HUDEP-2 (cell line): ENCODE data around the gene CDK16.

Experiments used
- DNase-seq, 76 experiments: peaks; one replicate each; lab custom pipeline; 2025; ENCODE audit not compliant: unreplicated experiment in 76 of 76; lab: John Stamatoyannopoulos, UW

Gene CDK16

GRCh38 chrX:47224266-47224895, 5.9 kb downstream of the CDK16 start:
- DNase-seq = no peak

DNA sequence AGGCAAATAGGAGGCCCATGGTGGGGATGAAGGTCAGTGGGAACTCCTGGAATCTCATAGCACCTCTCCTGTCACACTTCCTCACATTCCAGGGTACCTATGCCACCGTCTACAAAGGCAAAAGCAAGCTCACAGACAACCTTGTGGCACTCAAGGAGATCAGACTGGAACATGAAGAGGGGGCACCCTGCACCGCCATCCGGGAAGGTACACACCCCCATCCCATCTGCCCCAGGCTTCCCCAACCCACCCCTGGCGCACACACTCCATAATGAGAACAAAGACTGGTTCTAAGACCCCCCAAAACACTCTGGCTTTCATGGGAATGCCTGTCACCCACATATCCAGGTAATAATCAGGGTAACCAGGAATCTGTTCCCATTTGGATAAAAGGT, 6.4 kb downstream of the CDK16 start:
- no peak for DNase-seq

DNA sequence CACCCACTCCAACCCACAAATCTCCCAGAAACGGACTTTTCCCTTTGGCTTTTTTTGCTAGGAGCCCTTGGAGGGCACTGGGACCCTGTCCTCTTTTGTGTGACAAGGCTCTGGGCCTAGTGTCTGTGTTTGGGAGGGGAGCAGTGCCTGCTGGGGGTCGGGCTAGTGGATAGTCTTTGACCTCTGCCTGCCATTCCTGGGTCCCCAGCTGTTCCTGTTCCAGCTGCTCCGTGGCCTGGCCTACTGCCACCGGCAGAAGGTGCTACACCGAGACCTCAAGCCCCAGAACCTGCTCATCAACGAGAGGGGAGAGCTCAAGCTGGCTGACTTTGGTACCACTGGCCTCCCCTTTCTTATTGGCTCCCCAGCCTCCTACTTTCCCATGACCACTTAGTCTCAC, 7.6 kb downstream of the CDK16 start:
- DNase-seq = no peak

GRCh38 chrX:47226531-47227333, 8.3 kb downstream of the CDK16 start:
- no peak for DNase-seq

- DNase-seq = no peak
Observed at GRCh38 chrX:47227334-47227583, 8.8 kb downstream of the CDK16 start.

GRCh38 chrX:47228550-47229270, 10.2 kb downstream of the CDK16 start:
- no peak for DNase-seq

GRCh38 chrX:47229427-47229826, 10.9 kb downstream of the CDK16 start:
- no peak for DNase-seq

DNA sequence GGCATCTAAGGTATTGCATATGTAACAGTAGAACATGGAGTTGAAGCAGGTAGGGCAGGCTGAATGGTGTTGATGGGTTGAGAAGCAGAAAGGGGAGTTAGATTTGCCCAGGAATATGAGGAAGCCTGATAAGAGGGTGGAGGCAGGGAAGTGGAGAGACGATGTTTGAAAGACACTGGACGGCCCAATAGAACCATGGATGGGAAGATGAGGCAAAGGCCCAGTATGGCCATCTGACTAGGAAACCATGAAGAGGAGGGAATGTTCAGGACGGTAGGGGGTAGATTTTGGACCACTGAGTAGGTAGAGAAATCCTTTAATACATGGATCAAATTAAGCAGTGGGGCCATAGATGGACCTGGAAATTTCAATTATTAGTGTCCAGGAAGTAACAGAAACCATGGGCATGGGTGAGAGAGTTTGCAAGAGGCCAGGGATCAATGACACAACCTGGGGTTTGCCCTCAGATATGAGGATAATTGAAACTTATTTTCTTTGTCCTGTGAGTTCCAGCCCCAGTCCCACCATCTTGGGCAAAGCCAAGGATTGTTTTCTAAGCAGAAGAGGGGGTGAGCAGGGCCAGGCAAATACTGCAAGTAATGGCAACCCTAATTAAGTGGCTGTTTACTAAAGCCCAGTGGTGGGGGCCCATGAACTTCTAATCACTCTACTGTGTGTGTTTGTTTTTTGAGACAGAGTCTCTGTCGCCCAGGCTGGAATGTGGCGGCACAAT, 11.8 kb downstream of the CDK16 start:
- no peak for DNase-seq

- DNase-seq = no peak
Observed at GRCh38 chrX:47231167-47231566, 12.7 kb downstream of the CDK16 start.

- DNase-seq = no peak
Observed at GRCh38 chrX:47232197-47232802, 13.8 kb downstream of the CDK16 start.

DNA sequence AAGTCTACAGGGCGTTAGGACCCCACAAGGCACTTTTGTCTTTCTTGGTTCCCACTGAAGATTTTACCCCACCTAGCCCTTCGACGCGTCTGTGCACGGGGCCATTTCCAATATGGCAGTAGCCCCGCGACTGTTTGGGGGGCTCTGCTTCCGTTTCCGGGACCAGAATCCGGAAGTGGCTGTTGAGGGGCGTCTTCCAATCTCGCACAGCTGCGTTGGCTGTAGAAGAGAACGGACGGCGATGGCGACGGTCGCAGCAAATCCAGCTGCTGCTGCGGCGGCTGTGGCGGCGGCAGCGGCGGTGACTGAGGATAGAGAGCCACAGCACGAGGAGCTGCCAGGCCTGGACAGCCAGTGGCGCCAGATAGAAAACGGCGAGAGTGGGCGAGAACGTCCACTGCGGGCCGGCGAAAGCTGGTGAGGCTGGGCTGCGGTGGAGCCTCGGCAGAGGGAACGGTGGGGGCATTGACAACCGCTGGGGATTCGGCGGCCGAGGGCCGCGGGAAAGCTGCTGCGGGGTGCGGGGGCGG, 14.4 kb downstream of the CDK16 start, which contains the start of gene USP11:
TSS of gene USP11 (plus strand) at position 207 of the 530 bp plus-strand sequence. CDS start at position 242, 35 bp downstream.
- peak in 55 of 76 experiments; percentile 0 to 43 (median 17) for DNase-seq

DNA sequence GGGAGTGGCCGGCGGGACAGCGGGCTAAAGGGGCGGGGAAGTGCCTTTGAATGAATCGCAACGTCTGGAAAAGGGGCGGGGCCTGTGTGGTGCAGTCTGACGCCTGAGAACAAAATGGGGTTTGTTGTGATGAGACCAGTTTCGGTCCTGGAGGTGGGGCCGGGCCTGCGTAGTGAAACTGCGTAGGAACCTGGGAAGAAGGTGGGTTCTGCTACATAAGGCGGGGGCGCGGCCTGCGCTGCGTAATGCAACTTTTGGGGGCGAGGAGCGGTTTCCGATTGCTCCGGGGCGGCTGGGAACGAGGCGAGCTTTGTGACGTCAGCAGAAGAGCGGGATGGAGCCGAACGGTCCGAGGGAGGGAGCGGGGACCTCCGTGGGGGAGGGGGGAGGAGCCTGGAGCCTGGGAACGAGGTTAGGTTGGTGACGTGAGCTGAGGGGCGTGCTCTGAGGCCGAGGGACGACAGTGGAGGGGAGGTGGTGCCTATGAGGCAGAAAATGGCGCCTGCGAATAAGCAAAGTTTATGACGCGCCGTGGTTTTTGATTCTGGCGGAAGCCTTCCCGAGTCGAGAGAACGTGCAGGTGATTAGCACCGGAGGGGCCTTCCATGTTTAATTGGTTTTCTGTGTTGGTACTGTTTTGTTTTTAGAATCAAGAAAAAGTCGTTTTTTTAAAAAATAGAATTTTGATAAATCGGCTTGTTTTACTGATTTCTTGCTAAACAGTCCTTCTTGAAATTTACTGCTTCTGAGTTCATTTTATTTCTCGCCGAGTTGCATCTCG, 15.0 kb downstream of the CDK16 start:
- peak in 75 of 76 experiments; percentile 9 to 98 (median 90) for DNase-seq

- no peak for DNase-seq
Observed at GRCh38 chrX:47234583-47234982, 16.1 kb downstream of the CDK16 start.

DNA sequence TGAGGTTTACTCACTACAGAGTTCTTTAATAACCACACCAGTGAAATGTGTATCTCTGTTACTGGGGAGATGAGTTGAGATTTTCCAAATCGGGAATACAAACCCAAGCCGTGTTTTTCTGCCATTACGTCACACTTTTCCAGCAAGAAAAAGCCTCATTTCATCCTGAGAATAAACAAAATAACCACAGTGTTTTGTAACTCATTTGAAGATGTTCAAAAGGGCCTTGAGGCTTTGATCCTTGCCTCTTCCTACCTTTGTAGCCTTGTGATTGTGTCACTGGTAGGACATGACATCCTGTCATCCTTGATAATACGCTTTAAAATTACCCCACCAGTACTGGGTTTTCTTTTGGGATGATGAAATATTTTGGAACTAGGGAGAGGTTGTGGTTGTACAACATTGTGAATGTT, 17.2 kb downstream of the CDK16 start:
- DNase-seq = no peak

DNA sequence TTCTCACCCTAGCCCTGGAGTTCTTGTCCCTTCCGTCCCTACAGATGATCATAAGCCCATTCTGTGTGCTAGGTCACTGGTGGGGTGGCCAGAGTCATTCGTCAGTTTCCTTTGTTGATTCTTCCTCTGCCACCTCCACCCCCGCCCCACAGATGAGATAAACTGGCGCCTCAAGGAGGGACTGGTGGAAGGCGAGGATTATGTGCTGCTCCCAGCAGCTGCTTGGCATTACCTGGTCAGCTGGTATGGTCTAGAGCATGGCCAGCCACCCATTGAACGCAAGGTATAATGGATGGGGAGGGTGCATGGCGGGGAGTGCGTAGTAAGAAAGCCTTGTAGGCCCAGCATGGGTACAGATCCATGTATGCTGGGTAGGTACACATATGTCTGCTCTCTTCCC, 20.7 kb downstream of the CDK16 start:
- DNase-seq = no peak

- no peak for DNase-seq
Observed at GRCh38 chrX:47239898-47240545, 21.5 kb downstream of the CDK16 start.

DNA sequence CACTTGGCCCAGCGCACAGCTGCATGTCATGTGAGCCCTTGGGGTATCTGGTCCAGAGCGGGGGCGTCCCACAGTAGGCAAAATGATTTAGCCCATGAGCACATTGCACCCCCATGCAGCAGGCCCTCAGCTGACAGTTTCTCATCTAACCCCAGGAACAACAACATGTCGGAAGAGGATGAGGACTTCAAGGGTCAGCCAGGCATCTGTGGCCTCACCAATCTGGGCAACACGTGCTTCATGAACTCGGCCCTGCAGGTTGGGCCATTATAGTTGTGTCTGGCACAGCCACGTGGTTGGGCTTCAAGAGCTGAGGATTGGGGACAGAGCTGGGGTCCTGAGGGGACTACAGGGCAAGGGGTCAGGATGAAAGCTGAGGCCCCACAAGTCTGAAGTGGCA, 22.1 kb downstream of the CDK16 start:
- DNase-seq = no peak

GRCh38 chrX:47241201-47242011, 22.9 kb downstream of the CDK16 start:
- DNase-seq = no peak
